GM12874 (cell line): ENCODE measurements around the gene HTR4.

Experiments
- TF ChIP-seq, protein P1 (sequence below): IDR thresholded peaks from 2 replicates; pipeline ENCODE4 v1.5.1; 2011; ENCODE audit warnings: low read depth, mild to moderate bottlenecking, control low read depth, low read length, moderate library complexity; ENCODE audit not compliant: insufficient read depth

HTR4 gene

DNA sequence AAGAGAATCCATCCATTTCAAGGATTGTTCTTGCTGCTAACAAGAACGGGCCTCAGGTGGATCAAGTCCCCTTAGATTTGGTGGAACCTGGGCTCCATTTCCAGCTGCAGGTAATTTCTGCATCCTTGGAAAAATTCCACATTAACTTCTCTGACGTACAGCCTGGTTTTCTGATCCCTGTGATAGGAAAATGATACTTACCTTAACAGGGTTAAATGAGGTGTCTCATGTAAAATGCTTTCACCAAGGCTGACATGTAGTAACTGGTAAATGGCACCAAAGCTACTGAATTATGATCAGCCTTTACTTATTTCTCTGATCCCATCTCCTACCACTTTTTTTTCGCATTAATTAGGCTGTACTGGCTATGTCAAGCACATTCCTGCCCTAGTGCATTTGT, 176.9 kb downstream of the HTR4 start:
- TF ChIP-seq, protein P1, sequence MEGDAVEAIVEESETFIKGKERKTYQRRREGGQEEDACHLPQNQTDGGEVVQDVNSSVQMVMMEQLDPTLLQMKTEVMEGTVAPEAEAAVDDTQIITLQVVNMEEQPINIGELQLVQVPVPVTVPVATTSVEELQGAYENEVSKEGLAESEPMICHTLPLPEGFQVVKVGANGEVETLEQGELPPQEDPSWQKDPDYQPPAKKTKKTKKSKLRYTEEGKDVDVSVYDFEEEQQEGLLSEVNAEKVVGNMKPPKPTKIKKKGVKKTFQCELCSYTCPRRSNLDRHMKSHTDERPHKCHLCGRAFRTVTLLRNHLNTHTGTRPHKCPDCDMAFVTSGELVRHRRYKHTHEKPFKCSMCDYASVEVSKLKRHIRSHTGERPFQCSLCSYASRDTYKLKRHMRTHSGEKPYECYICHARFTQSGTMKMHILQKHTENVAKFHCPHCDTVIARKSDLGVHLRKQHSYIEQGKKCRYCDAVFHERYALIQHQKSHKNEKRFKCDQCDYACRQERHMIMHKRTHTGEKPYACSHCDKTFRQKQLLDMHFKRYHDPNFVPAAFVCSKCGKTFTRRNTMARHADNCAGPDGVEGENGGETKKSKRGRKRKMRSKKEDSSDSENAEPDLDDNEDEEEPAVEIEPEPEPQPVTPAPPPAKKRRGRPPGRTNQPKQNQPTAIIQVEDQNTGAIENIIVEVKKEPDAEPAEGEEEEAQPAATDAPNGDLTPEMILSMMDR = no peak

DNA sequence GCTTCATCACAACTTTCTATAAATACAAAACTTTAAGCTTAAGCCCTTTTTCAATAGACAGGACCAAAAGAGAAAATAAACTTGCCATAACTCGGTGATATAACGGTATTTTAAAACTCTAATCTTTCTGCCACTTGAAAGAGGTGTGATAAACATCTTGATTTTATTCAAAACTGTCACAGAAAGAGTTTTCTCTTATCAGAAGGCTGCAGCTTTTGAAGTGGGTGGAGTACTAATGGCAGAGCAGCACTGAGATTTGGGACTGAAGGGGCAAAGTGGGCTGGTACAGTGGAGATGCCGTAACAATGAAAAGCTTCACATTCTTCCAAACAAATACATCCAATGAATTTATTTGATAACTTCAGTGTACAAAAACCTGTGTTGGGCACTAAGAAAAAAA, 178.0 kb downstream of the HTR4 start:
- TF ChIP-seq, protein P1 = no peak

DNA sequence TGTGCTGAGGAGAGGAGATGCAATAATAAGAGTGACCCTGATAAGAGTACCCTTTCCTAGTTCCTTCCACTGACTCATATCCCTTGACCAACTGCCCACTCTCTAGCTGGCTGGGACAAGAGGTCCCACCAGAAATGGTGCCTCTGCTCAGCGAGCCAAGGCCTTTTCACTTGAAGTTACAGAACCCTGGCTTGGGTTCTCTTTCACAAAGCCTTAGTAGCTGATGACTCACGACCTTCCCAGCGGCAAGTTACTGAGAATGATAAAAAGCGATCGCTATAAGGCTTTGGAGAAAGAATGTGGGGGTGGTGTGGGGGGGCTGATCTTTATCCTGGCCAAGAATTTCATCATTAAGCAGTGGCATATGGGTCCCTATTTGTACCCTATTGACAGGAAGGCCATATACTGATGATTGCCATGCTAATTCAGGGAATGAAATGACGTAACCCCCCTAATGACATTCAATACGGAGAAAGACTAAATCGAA, 180.3 kb downstream of the HTR4 start:
- TF ChIP-seq, protein P1 = no peak

DNA sequence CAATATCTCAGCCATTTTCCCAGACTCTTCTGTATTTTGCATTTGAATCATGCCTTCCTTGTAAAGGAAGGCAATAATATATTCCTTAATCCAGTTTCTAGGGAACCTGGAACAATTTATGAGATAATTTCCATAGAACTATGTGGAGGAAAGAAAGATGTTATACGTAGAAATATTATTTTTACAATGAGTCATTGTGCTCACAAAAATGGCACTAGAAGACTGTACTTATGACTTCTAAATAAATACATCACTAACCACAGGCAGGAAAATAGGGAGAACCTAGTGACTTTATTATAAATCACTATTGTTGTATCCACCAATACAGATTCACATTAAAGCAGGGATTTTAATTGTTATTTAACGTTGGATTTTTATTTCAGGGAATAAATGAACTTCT, 182.9 kb downstream of the HTR4 start:
- TF ChIP-seq, protein P1 = no peak

DNA sequence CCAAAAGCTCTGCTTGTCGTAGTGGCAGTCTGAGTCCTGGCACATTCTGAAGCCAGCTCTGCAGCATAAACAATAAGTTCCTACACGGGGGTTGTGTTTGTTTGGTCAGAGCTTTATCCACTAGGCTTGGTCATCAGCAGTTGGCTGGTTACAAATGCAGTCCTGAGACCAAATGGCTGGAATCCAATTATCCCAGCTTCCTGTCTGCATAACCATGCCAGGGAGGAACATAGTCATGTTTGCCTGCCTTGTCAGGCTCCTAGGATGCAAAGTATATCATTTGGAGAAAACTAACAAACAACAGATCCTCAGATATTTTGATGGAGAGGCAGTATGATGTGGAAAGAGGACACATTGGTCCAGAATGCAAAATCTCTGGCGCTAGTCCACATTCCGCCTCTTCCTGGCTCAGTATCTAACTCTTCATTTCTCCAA, 184.8 kb downstream of the HTR4 start:
- TF ChIP-seq, protein P1 = no peak

DNA sequence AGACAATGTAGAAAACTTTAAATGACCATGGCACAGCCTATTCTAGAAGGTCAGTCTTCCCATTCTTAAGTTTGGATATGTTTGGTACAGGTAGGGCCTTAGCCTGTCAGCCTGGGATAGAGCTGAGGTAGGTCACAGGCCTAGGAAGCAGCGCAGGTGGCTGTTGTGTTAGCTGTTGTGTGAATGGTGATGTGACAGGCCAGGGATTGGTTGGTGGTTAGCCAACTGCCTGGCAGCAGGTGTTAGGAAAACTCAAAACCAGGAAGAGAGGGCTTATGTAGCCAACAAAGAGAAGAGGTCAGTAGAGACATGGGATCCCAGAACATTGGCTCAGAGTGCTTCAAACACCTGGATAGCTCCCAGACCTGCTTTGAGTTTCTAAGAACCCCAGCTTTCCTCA, 186.4 kb downstream of the HTR4 start:
- TF ChIP-seq, protein P1 = no peak

DNA sequence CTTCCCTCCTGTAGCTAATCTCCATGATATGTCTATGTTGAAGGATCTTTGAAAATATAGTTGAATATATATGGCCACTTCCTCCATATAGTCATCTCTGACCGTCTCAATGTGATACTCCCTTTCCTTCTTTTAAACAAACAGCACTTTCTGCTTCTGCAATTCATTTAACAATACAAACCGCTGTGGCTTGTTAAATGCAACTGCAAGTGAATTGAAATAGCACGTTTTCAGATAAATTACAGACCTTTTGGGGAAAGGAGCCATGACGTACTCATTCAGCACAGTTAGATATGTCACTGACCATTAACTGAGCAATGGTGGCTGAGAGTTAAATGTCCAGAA, 188.1 kb downstream of the HTR4 start:
- TF ChIP-seq, protein P1 = no peak
